ENCODE data around the gene CCDC91.

- TF ChIP-seq POLR2A (IDR thresholded peaks at IDR 0.05) (no peak), CTCF (IDR thresholded peaks at IDR 0.05) (no peak), POLR2AphosphoS5 (IDR thresholded peaks at IDR 0.05; ENCODE audit: insufficient read depth in 1 of 2, low read depth in 1 of 2) (no peak)
These were observed 170.0 kb downstream of the CCDC91 start for GRCh38 chr12:28360253-28360652.

Data from vagina (tissue), 2 donors.